HG02840 (cell line): ENCODE data around the gene RGL1.

Source experiments
- ATAC-seq: cut with Tn5 transposase; IDR thresholded peaks from one replicate; pipeline ENCODE4 v1.9.1; 2021; ENCODE audit warnings: mild to moderate bottlenecking, moderate library complexity, moderate number of reproducible peaks; ENCODE audit not compliant: unreplicated experiment, low FRiP score

RGL1 gene

GRCh38 chr1:183817576-183818288, 12.8 kb downstream of the RGL1 start:
- no peak for ATAC-seq

DNA sequence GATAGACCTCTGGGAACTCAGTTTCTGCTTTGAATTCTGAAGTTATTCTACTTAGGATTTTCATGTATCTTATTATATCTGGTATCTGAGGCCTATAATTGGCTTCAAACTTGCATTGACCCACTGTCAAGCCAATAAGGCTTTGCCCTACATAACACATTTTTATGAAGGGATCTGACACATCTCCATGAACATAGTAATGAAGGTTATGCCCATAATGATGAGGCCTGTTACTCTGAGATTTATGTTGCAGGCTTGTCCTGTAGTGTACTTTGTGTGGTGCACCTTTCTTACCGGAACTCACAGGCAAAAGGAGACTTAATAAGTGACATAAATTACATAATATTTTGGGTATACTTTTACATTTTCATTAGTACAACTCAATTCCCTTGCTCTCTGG, 14.1 kb downstream of the RGL1 start:
- no peak for ATAC-seq

DNA sequence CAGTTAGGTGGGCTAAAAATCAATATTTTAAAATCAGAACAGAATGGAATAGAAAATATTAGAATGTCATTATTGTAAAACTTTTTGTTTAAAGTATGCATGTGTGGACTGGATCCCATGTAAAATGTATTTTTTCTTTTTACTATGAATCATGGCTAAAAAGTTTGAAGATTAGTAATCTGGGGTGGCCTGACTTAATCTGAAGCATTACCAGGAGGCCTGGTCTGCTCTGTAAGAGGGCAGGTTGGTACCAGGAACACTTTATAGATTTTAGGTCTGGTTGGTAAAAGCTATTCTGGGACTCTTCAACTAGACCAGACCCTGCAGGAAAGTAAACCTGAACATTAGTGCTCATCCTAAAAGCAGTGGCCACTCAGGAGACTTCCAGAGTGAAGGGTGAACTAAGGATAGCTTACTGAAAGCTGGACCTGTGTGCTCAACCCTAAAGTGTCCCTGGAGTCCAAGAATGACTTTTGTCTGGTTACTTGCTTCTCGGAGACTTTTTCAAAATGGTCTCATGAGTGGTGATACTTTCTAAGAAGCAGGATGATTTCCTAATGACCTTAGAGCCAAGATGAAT, 16.5 kb downstream of the RGL1 start:
- ATAC-seq = no peak

GRCh38 chr1:183821889-183822611, 17.1 kb downstream of the RGL1 start:
- no peak for ATAC-seq

DNA sequence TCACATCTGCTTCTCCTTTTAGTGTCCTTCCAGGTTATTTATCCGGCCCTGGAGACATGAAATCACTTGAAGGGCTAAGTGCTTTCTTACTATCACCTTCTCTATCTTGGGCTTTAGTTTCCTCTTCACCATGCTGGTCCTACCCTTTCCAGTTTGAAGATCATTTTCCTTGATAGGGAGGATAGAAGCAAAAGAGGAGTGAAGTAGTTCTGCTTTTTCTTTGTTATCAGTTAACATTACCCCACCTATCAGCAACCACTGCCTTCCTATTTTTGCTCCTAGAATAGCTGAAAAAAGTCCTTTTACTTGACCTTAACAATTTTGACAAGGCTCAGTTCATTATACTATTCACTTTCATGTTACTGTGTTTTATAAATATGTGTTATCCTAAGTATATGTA, 19.4 kb downstream of the RGL1 start:
- ATAC-seq = no peak

- no peak for ATAC-seq
These were observed 22.9 kb downstream of the RGL1 start for GRCh38 chr1:183827801-183828200.

DNA sequence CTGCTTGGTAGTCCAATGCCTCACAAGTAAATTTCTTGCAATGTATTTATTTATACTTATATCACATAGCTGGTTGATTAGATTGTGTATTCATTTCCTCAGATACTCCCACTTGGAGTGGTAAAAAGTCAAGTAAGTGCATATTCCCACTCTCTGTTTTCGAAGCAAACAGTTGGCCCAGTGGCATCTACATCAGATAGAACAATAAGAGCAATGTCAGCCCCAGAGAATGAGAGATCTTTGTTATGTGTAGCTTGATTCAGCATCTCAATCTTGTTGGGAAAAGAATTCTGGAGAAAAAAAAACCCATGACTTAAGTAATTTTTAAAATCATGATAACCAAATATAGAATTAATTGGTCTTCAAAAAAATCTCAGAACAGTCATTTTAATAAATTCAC, 25.5 kb downstream of the RGL1 start:
- ATAC-seq = no peak

DNA sequence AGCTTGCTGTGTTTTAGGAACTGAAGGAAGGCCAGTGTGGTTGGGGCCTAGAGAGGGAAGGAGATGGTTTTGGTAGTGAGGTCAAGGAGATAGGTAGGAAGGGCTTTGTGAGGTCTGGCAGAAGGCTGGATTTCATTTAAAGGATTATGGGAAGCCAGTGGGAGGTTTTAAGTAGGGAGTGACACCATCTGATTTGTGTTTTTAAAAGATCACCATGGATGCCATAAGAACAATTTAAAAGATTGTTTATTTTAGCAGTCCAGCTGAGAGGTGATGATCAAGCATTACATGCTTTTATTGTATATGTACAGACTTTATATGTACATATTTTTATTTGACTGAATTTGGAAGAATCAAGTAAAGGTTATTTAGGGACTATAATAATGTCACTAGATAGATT, 26.4 kb downstream of the RGL1 start:
- ATAC-seq = no peak

GRCh38 chr1:183832459-183832858, 27.5 kb downstream of the RGL1 start:
- ATAC-seq = no peak

- ATAC-seq = no peak
These were observed 29.6 kb downstream of the RGL1 start for GRCh38 chr1:183834568-183834967.

DNA sequence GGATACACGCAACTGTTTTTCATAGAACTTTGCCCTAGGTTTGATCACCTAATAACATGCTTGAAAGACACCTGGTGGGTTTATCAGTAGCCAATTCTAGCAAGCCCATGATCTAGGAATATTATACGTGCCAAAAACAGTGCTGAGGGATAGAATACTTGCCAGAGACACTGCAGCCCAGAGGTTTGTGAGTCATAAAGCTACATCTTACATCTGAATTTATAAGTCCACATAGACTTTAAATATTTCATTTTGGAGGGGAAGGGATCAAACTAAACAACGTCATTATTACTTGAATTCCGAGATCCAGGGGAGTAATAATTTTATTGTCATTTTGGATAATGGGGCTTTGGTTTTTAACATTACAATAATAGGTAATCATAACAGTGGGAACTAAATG, 31.7 kb downstream of the RGL1 start:
- no peak for ATAC-seq

GRCh38 chr1:183837062-183837461, 32.1 kb downstream of the RGL1 start:
- no peak for ATAC-seq

DNA sequence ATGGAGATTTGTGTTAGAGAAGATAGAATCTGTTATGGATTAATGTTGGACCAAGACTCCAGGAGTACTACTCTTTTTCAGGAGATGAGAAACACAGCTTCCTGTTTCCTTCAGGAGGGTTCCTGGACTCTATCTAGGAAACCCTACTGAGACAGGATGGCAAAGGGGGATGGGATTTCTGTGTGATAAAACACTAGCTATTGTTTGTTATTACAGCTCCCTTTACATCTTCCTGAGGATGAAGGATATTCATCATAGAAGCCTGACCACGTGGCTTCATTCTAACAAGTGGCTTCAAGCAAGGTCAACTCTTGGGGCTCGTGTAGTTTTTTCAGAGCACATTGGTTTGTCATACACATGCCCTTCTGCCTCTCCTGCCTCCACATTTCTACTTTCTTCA, 33.3 kb downstream of the RGL1 start:
- no peak for ATAC-seq

GRCh38 chr1:183840140-183840539, 35.2 kb downstream of the RGL1 start:
- ATAC-seq = no peak

DNA sequence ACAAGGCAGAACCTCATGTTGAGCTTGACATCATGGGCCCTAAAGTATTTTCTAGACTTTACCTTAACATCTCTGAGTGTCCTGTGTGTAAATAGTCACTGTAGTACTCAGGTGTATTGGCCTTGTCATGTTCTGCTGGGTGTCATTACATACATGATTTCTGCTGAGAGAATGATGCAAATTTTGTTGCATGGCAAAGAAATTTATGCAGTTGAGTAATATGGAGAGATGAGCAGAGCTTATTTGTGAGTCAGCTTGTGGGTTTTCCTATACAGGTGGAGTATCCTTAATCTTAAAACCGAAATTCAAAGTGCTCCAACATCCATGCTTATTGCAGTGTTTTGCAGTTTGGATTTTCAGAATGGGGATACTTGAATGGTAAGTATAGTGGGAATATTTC, 36.6 kb downstream of the RGL1 start:
- peak; percentile 41 for ATAC-seq

DNA sequence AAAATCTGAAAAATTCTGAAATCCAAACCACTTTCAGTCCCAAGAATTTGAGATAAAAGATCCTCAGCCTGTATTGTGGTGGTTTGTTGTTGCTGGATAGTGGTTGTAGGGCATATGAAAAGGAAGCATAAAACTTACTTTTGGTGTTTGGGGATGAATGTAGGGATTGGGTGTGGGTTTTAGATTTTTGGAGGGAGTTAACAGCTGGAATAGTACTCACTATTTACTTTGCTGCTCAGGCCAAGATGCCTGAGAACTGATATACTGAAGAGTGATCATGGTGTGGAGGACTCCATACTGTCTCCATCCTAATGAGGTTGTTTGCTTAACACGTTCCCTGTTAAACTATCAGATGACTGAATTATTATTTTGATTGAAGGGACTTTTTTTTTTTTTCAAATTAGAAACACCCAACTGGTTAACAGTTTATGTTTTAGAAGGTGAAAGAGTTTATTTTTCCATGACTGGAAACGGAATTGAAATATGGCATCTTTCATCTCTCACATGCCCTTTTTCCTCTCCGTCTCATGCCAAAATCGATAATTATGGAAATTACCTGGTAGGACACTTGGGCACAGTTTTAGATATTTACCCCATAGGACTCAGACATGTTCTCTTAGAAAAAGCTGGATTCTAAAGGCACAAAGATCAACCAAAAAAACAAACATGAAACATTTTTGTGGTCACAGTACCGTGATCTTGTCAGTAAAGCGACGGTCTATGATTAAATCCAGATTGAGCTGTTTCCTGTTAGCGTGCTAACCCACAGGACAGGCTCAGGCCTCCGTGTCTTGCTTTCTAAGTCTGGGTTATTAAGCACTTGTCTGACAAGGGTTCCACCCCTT, 37.3 kb downstream of the RGL1 start:
- ATAC-seq = peak; percentile 81

DNA sequence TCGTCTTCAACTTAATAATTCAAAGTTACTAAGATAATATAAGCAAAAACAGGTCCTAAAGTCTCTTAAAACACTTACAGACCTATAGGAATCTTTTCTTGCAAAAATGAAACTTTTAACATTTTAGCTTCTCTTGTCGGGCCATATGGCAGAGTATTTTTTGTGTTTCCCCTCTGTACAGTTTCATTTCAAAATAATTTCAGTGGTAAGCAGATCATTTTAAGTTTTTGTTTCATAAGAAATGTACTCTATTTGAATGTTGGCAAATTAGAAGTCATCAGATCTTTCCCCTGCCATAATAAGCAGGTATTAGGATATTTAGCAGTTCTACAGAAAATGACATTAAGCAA, 37.9 kb downstream of the RGL1 start:
- peak; percentile 30 for ATAC-seq

DNA sequence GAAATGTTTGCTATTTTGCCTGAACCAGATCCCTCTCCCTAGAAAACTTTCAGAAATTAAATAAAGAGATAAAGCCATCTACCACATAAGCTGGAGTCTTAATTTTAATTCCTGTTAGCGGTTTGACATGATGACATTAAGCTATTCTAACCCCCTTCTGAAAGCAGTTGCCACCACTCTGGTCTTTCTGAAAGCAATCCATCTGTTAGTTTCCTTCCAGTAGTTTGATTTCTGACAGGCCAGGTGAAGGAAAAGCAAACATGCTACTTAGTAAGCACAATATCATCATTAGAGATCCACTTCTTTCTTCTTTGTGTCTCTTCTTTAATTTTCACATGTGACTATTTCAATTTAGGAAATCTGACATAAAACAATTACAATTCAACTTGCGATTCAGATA, 39.9 kb downstream of the RGL1 start:
- no peak for ATAC-seq

- no peak for ATAC-seq
These were observed 40.8 kb downstream of the RGL1 start for GRCh38 chr1:183845681-183846080.

GRCh38 chr1:183847641-183848040, 42.7 kb downstream of the RGL1 start:
- ATAC-seq = no peak

DNA sequence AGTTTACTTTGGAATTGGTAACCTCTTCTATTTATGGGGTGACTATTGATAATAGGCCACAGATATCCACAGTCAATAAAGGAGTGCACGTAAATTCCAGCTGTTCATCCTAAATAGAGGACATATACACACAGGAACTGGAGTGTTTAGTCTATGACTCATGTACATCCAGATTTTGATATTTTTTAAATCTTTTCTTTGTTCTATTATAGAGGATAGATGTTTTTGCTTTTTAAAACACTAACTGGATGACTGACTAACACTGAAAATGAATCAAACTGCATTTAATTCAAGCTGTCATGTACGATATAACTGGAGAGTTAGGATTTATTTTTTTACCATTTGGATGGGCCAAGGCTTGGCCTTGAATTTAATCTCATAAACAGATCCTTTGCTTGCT, 45.9 kb downstream of the RGL1 start:
- ATAC-seq = no peak
